IMR-90 (cell line): ENCODE data around the gene ABCA4. TPM values are rescaled to one million over a fixed set of nuclear protein-coding genes. Genes with fewer than 3 reads are reported as not detected.

Experiments
- ATAC-seq: fragments of 200-7000 bp; cut with Tn5 transposase; 2 replicates; pipeline ENCODE4 v1.9.1; 2020; ENCODE audit warnings: low read depth, mild to moderate bottlenecking, moderate library complexity
- BruUV-seq: library from RNA; stranded (reverse); fragments of 400-500 nt; replicated peaks from 2 replicates; lab custom pipeline; 2021; lab: Mats Ljungman, UMichigan
- CTCF ChIA-PET: fragments of 300-600 bp; formaldehyde crosslinking; extraction: SDS; loops from one replicate; lab custom pipeline; 2021; ENCODE audit warnings: antibody characterized with exemption; lab: Yijun Ruan, JAX
- POLR2A ChIA-PET: fragments of 300-600 bp; sonication (Branson Sonifier 250); formaldehyde crosslinking; loops from one replicate; lab custom pipeline; 2022; ENCODE audit warnings: antibody characterized with exemption; ENCODE audit not compliant: unreplicated experiment; lab: Charles Lee
- DNase-seq: peaks from one replicate; pipeline ENCODE4 v3.0.0; 2013
- H2AFZ ChIP-seq: replicated peaks from 2 replicates; pipeline ENCODE3; 2013; ENCODE audit warnings: low read length, mild to moderate bottlenecking; ENCODE audit not compliant: poor library complexity
- H2AK5ac ChIP-seq: 2 replicates; pipeline ENCODE4 v1.6.1; 2013; ENCODE audit warnings: low read depth, low read length, inconsistent platforms
- H2AK9ac ChIP-seq: replicated peaks from 2 replicates; pipeline ENCODE3; 2013; ENCODE audit warnings: mild to moderate bottlenecking, low read depth, low read length, moderate library complexity; ENCODE audit not compliant: poor library complexity
- H2BK120ac ChIP-seq: 2 replicates; pipeline ENCODE4 v1.6.1; 2013; ENCODE audit warnings: low read depth, low read length, inconsistent platforms
- H2BK15ac ChIP-seq: 3 replicates; pipeline ENCODE4 v1.6.1; 2013; ENCODE audit warnings: low read depth, low read length, inconsistent platforms
- H2BK20ac ChIP-seq: 2 replicates; pipeline ENCODE4 v1.6.1; 2013; ENCODE audit warnings: low read depth, mild to moderate bottlenecking, inconsistent platforms, low read length, moderate library complexity
- H2BK5ac ChIP-seq: 2 replicates; pipeline ENCODE4 v1.6.1; 2013; ENCODE audit warnings: mild to moderate bottlenecking, low read depth, low read length, inconsistent platforms; ENCODE audit not compliant: poor library complexity, severe bottlenecking
- H3K14ac ChIP-seq: replicated peaks from 2 replicates; pipeline ENCODE4 v1.6.1; 2013; ENCODE audit warnings: low read depth, low read length, inconsistent platforms
- H3K18ac ChIP-seq: 2 replicates; pipeline ENCODE4 v1.6.1; 2013; ENCODE audit warnings: low read depth, low read length, control low read depth
- H3K23ac ChIP-seq: 2 replicates; pipeline ENCODE4 v1.6.1; 2013; ENCODE audit warnings: low read depth, low read length, inconsistent platforms
- H3K27ac ChIP-seq: 2 replicates; pipeline ENCODE4 v1.5.1; 2013; ENCODE audit warnings: mild to moderate bottlenecking, control low read depth, low read length; ENCODE audit not compliant: insufficient read depth
- H3K27me3 ChIP-seq: 2 replicates; pipeline ENCODE4 v1.6.1; 2013; ENCODE audit warnings: low read length; ENCODE audit not compliant: control insufficient read depth, insufficient read depth
- H3K36me3 ChIP-seq: 2 replicates; pipeline ENCODE4 v1.6.1; 2013; ENCODE audit warnings: low read length, mixed read lengths; ENCODE audit not compliant: control insufficient read depth, insufficient read depth
- H3K4ac ChIP-seq: 2 replicates; pipeline ENCODE4 v1.6.1; 2013; ENCODE audit warnings: low read depth, low read length, inconsistent platforms
- H3K4me1 ChIP-seq: 2 replicates; pipeline ENCODE4 v1.6.1; 2013; ENCODE audit warnings: low read length, mixed read lengths; ENCODE audit not compliant: control insufficient read depth, insufficient read depth
- H3K4me2 ChIP-seq: 2 replicates; pipeline ENCODE4 v1.6.1; 2013; ENCODE audit warnings: low read depth, mild to moderate bottlenecking, control low read depth, low read length, moderate library complexity
- H3K4me3 ChIP-seq: 2 replicates; pipeline ENCODE4 v1.5.1; 2013; ENCODE audit warnings: low read depth, mild to moderate bottlenecking, control low read depth, low read length, moderate library complexity; ENCODE audit not compliant: insufficient read depth
- H3K56ac ChIP-seq: 2 replicates; pipeline ENCODE4 v1.6.1; 2013; ENCODE audit warnings: low read length, inconsistent platforms; ENCODE audit not compliant: insufficient read depth; ENCODE audit errors: extremely low read depth
- H3K79me1 ChIP-seq, 2 experiments: 2 replicates each; pipeline ENCODE4 v1.6.1; 2013; ENCODE audit warnings: low read length in 2 of 2, inconsistent platforms in 1 of 2, low read depth in 1 of 2
- H3K9ac ChIP-seq: 2 replicates; pipeline ENCODE4 v1.6.1; 2013; ENCODE audit warnings: low read depth, low read length, control low read depth
- H3K9me1 ChIP-seq: 2 replicates; pipeline ENCODE4 v1.6.1; 2013; ENCODE audit warnings: low read length, inconsistent platforms; ENCODE audit not compliant: insufficient read depth
- H3K9me3 ChIP-seq: 2 replicates; pipeline ENCODE4 v1.6.1; 2013; ENCODE audit warnings: low read length; ENCODE audit not compliant: control insufficient read depth, insufficient read depth
- H4K20me1 ChIP-seq: 2 replicates; pipeline ENCODE4 v1.6.1; 2013; ENCODE audit warnings: low read length, inconsistent platforms; ENCODE audit not compliant: insufficient read depth
- H4K5ac ChIP-seq: 2 replicates; pipeline ENCODE4 v1.6.1; 2013; ENCODE audit warnings: mild to moderate bottlenecking, low read depth, low read length, control low read depth
- H4K8ac ChIP-seq, 2 experiments: 2 replicates each; pipeline ENCODE4 v1.6.1; 2013; ENCODE audit warnings: low read depth in 2 of 2, low read length in 2 of 2, control low read depth in 1 of 2, inconsistent platforms in 1 of 2
- H4K91ac ChIP-seq: 2 replicates; pipeline ENCODE4 v1.6.1; 2013; ENCODE audit warnings: low read depth, low read length, inconsistent platforms; ENCODE audit not compliant: insufficient read depth
- BHLHE40 ChIP-seq: fragments of 150-350 bp; IDR thresholded peaks from 2 replicates; pipeline ENCODE4 v1.6.1; 2016; ENCODE audit warnings: mild to moderate bottlenecking, low read depth, low read length
- CEBPB ChIP-seq: IDR thresholded peaks from 2 replicates; pipeline ENCODE4 v1.6.1; 2012; ENCODE audit warnings: low read depth, low read length, improper control_type of control experiment
- WGBS, 2 experiments: methylation state at CpG; one replicate each; pipeline versions ENCODE4 v1.1.5 to v1.1.7; 2013; ENCODE audit warnings: missing lambda C conversion rate in 2 of 2; ENCODE audit not compliant: insufficient read length in 1 of 2; ENCODE audit errors: extremely low coverage in 2 of 2; 5-methylcytosine and 5-hydroxymethylcytosine counted together
- dilution Hi-C: fragments of 300-500 bp; cut with HindIII; formaldehyde crosslinking; loops from one replicate; pipeline ENCODE4 v1.14.3; 2018; ENCODE audit warnings: low sequenced_read_pairs; ENCODE audit not compliant: unreplicated experiment
- in situ Hi-C: fragments of 300-500 bp; cut with MboI; formaldehyde crosslinking; loops from 3 replicates; pipeline ENCODE4 v1.14.3; 2019; ENCODE audit warnings: low sequenced_read_pairs, inconsistent platforms, mixed read lengths
- intact Hi-C: fragments of 100-400 bp; cut with micrococcal nuclease; formaldehyde crosslinking; loops from 2 replicates; pipeline ENCODE4 v1.10.0; 2022
- polyA plus RNA-seq, 3 experiments: library from polyadenylated mRNA; depleted of rRNA; stranded (reverse); fragments of >200 nt; gene quantifications; 2 replicates each; pipeline ENCODE4 v1.2.3, GENCODE V29; 2012; ENCODE audit warnings: low replicate concordance in 1 of 3
- total RNA-seq: library from RNA; depleted of rRNA; stranded (reverse); fragments of >200 nt; gene quantifications from 2 replicates; pipeline ENCODE4 v1.2.3, GENCODE V29; 2012
- TF ChIP-seq, protein P1 (sequence below): fragments of 150-350 bp; IDR thresholded peaks from 2 replicates; pipeline ENCODE4 v1.6.1; 2016; ENCODE audit warnings: low read depth, mild to moderate bottlenecking, low read length, moderate library complexity, borderline replicate concordance

The ABCA4 gene
- total and polyA plus RNA-seq, 2 of the 4 experiments (the other 2 are of a cell fraction), result under 0.01 to 0.36 TPM

DNA sequence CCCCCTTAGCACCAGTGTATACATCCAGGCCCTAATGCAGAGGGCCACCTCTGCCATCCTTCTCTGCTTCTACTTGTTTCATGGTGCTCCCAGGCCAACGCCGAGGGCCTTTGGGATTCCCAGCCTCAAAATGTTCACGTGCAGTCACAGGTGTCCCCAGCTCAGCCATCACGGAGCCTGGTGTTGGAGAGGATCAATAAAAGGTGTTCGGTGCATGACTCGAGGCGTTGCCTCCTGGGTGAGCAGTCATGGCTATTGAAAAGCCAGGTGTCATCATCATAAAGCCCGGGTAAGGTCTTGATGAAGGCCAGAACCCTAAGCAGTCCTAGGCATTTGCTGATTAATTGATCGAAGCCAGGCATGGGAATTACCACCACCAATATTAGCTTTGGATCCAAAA, 76.1 kb downstream of the ABCA4 start (continued):
- TF ChIP-seq CEBPB, result no peak
- TF ChIP-seq, protein P1, sequence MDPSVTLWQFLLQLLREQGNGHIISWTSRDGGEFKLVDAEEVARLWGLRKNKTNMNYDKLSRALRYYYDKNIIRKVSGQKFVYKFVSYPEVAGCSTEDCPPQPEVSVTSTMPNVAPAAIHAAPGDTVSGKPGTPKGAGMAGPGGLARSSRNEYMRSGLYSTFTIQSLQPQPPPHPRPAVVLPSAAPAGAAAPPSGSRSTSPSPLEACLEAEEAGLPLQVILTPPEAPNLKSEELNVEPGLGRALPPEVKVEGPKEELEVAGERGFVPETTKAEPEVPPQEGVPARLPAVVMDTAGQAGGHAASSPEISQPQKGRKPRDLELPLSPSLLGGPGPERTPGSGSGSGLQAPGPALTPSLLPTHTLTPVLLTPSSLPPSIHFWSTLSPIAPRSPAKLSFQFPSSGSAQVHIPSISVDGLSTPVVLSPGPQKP, result no peak

DNA sequence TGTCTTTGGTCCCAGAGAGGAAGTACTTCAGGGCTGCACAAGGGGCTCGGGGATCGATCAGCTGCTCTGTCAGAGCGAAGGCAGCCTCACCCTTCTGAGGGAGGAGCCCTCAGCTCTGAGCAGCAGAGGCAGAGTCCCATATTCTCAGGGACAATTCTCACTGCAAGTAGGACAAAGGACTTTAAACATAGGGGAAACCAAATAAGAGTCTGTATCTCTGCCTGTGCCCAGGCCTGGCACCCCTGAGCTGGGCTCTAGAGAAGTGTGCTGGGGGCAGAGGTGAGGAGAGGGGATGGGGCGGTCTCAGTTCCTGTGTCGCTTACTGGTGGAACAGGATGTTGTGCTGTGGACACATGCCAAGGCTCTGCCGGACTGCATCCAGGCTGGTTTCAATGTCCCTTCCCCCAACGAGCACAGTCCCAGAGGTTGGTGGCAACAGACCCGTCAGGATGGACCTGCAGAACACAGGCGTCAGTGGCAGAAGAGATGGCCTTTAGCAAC, 76.6 kb downstream of the ABCA4 start:
- Histone ChIP-seq H3K9me1 (peaks cover 12% of the 10 kb centered on the region), H3K27ac (peak overlapping the region; percentile 15; the same call in 1 of the 2 replicates), H3K4me2 (no peak overlapping the region), H2BK120ac (peak overlapping the region; percentile 72; the same call in 1 of the 2 replicates), H3K23ac (no peak overlapping the region), H4K5ac (peak overlapping the region; percentile 55; the same call in 1 of the 2 replicates), H3K4me1 (peaks cover 16% of the 10 kb centered on the region; the same call in 1 of the 2 replicates), H2AK5ac (peak overlapping the region; percentile 80; the same call in 1 of the 2 replicates), H3K9ac (no peak overlapping the region; the same call in 1 of the 2 replicates), H3K18ac (peak overlapping the region; percentile 39; the same call in 1 of the 2 replicates), H2BK5ac (no peak overlapping the region), H3K79me1 (no peaks in the 10 kb centered on the region), H3K56ac (no peak overlapping the region), H2AK9ac (peak overlapping the region; percentile 65), H3K4ac (peak overlapping the region; percentile 1), H4K91ac (peak overlapping the region; percentile 52), H3K14ac (no peak overlapping the region), H2BK20ac (peak overlapping the region; percentile 33; the same call in 1 of the 2 replicates), H2AFZ (peak overlapping the region; percentile 21), H4K20me1 (no peaks in the 10 kb centered on the region), H3K27me3 (no peaks in the 10 kb centered on the region), H4K8ac (peak overlapping the region; percentile 19 to 62; a peak in 3 of 4 replicates), H2BK15ac (peak overlapping the region; percentile 50; the same call in 1 of the 3 replicates), H3K9me3 (no peaks in the 10 kb centered on the region), H3K4me3 (no peak overlapping the region), H3K36me3 (no peaks in the 10 kb centered on the region)
- no peak for TF ChIP-seq BHLHE40
- in situ Hi-C loops (loop anchor here (25.0 kb wide), 1 partner anchor 418 kb away; no protein-coding TSS in a partner anchor), intact Hi-C loops (no loop called here), dilution Hi-C loops (no loop called here)
- POLR2A ChIA-PET, result no interaction called here
- no TSS peak for BruUV-seq
- CTCF ChIA-PET, result interaction anchor here (0.7 to 3.3 kb wide), 8 partner anchors 11 to 520 kb away, joined by 3 to 64 read pairs (median 4); no protein-coding TSS in a partner anchor
- DNase-seq (no peak), ATAC-seq (no peak)
- WGBS, 2 experiments, result 83% methylated on average over 2 of the region's 9 CpGs; no CpG with 5 or more reads in 1 of the 2 experiments
